Heart right ventricle (tissue), 16 donors: ENCODE data around the gene EPN2. TPM values are rescaled to one million over a fixed set of nuclear protein-coding genes. Genes with fewer than 3 reads are reported as not detected.

Experiments used
- ATAC-seq, 8 donors: fragments of 200-7000 bp; cut with Tn5 transposase; one replicate each; pipeline ENCODE4 v1.9.1; 2020; ENCODE audit warnings: mild to moderate bottlenecking in 8 of 8, moderate library complexity in 8 of 8, moderate number of reproducible peaks in 1 of 8
- DNase-seq, 2 donors: peaks; one replicate each; pipeline ENCODE4 v3.0.0-alpha.2; 2020
- H3K27ac ChIP-seq, 10 donors: fragments of 200-600 bp; sonication (generic) in 2 of 10; one replicate each; pipeline versions ENCODE4 v1.5.0 to v1.8.0; 2020 to 2022; ENCODE audit warnings: mild to moderate bottlenecking in 3 of 10
- H3K27me3 ChIP-seq, 7 donors: fragments of 200-600 bp; one replicate each; pipeline ENCODE4 v1.8.0; 2021 to 2022; ENCODE audit warnings: mild to moderate bottlenecking in 2 of 7
- H3K36me3 ChIP-seq, 9 donors: fragments of 200-600 bp; sonication (generic) in 1 of 9; one replicate each; pipeline versions ENCODE4 v1.5.0 to v1.8.0; 2020 to 2022; ENCODE audit warnings: mild to moderate bottlenecking in 2 of 9
- H3K4me1 ChIP-seq, 9 donors: fragments of 200-600 bp; sonication (generic) in 1 of 9; one replicate each; pipeline versions ENCODE4 v1.5.0 to v1.8.0; 2020 to 2022; ENCODE audit warnings: mild to moderate bottlenecking in 4 of 9
- H3K4me3 ChIP-seq, 10 donors: fragments of 200-600 bp; sonication (generic) in 2 of 10; one replicate each; pipeline versions ENCODE4 v1.5.0 to v1.8.0; 2020 to 2022; ENCODE audit warnings: mild to moderate bottlenecking in 7 of 10, moderate library complexity in 2 of 10
- H3K9me3 ChIP-seq, 11 donors: fragments of 200-600 bp in 10 of 11; sonication (generic) in 2 of 11; one replicate each; pipeline versions ENCODE4 v1.5.0 to v1.8.0; 2013 to 2022; ENCODE audit warnings: mild to moderate bottlenecking in 2 of 11, control low read depth in 1 of 11, moderate library complexity in 1 of 11
- WGBS, 2 donors: extraction: QIAGEN DNeasy Blood & Tissue Kit; methylation state at CpG; one replicate each; pipeline ENCODE4 v1.1.7; 2013; ENCODE audit warnings: inconsistent platforms in 1 of 2; 5-methylcytosine and 5-hydroxymethylcytosine counted together
- intact Hi-C, 10 donors: fragments of 100-400 bp; cut with DNase I; formaldehyde crosslinking; loops; one replicate each; pipeline versions ENCODE4 v1.11.1 to v1.14.2; 2022
- polyA plus RNA-seq, 2 donors: library from polyadenylated mRNA; stranded (reverse); fragments of 200-250 nt; gene quantifications; one replicate each; pipeline ENCODE4 v1.2.3, GENCODE V29; 2013
- total RNA-seq, 10 donors: library from RNA; stranded (reverse); fragmentation: NEBNext Ultra II Directional in 3 of 10; extraction: Animal tissue kit (Norgen Biotek cat#: 25700) in 3 of 10; gene quantifications; one replicate each; pipeline versions ENCODE4 v1.2.1 to v1.2.4, GENCODE V29; 2021 to 2023
- TF ChIP-seq, protein P1 (sequence below), 9 donors: fragments of 200-600 bp; sonication (generic) in 2 of 9; IDR thresholded peaks; one replicate each; pipeline versions ENCODE4 v1.5.0 to v1.8.0; 2021 to 2022; ENCODE audit warnings: antibody characterized with exemption in 9 of 9, mild to moderate bottlenecking in 5 of 9, moderate library complexity in 1 of 9
- donor health status: Arrhythmogenic right ventricular cardiomyopathy.
- donor health status: ischemic (EF 13 %, LVEDD 7.1; RV severe dilation, severe dysfunction).
- donor health status: healthy with polysubstance abuse.
- donor health status: DM: no; HTN: yes; CAD: no.
- donor health status: DM: no; HTN: no; CAD: no.
- donor health status: ischemic (EF 25% LVEDD 6.9; RV normal size, moderate dysfunction).
- donor health status: ischemic (EF 25% LVEDD 5.7; RV mildly dilated, moderate dysfunction).
- donor health status: healthy.
- donor health status: DM: yes; HTN: yes; CAD: no.
- donor health status: Ischemic cardiomyopathy.
- donor health status: ischemic (EF 35%, LVEDD 5.7; RV mildly dilated, moderate dysfunction).
- donor health status: nonischemic (EF 11% LVEDD 7.7; RV severe dilation, severe dysfunction).
- donor health status: DM: yes; HTN: yes; CAD: no.
- donor health status: PGD.
- donor health status: ischemic (EF 29% LVEDD 5.4; RV normal size, mild dysfunction).
- donor health status: nonischemic (EF 23%, LVEDD 6.1; RV moderate dilation, normal function).

Gene EPN2
- total and polyA plus RNA-seq, 12 donors = 20.0 to 83.1 (median 54.9) TPM

DNA sequence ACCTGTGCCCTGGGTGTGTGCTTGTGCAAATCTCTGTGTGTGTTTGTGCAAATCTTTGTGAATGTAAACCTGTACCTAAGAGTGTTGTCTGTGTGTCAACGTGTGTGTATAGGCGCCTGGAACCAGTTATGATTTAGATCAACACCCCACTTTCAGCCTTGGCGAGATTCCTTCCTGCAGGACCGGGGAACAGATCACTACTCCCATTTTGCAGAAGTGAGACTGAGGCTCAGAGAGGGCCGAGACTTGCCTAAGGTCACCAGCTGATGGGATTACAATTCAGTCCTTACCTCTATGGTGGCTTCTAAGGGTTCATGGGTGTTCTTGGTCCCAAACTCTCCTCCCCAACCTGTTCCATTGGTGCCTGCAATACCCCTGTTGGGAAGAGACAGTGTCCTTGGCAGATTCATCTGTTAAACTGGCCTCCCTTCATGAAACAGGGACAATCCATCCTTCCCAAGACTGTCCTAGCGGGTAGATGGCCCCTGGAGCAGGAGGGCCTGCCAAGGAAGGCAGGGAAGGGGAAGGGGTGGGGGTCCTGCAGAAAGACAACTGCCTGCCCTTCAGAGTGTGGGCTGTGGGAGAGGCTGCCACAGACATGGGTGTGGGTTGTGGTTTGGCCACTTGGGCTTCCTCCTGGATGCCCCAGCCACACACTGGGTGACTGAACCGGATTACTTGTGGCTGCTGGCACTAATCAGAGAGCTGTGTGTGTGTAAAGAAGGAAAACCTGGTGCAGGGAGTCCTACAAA lies 134.3 kb downstream of the EPN2 start:
- ATAC-seq (no peak), DNase-seq (no peak)
- 91 to 94% methylated on average over 7 of the region's 7 CpGs for WGBS, 2 donors
- H3K27ac ChIP-seq = peak overlapping the region in 6 of 10 donors; percentile 39 to 82 (median 65)
- H3K4me1 ChIP-seq = peaks cover 4 to 51% (median 19%) of the 10 kb centered on the region in 9 donors
- H3K9me3 ChIP-seq = no peaks in the 10 kb centered on the region
- intact Hi-C loops = no loop called here
- H3K36me3 ChIP-seq = peaks cover 0 to 8% (median 0%) of the 10 kb centered on the region in 9 donors
- TF ChIP-seq, protein P1, sequence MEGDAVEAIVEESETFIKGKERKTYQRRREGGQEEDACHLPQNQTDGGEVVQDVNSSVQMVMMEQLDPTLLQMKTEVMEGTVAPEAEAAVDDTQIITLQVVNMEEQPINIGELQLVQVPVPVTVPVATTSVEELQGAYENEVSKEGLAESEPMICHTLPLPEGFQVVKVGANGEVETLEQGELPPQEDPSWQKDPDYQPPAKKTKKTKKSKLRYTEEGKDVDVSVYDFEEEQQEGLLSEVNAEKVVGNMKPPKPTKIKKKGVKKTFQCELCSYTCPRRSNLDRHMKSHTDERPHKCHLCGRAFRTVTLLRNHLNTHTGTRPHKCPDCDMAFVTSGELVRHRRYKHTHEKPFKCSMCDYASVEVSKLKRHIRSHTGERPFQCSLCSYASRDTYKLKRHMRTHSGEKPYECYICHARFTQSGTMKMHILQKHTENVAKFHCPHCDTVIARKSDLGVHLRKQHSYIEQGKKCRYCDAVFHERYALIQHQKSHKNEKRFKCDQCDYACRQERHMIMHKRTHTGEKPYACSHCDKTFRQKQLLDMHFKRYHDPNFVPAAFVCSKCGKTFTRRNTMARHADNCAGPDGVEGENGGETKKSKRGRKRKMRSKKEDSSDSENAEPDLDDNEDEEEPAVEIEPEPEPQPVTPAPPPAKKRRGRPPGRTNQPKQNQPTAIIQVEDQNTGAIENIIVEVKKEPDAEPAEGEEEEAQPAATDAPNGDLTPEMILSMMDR (IDR thresholded peaks at IDR 0.05) = no peak
- H3K4me3 ChIP-seq = no peak overlapping the region
- no peaks in the 10 kb centered on the region for H3K27me3 ChIP-seq

DNA sequence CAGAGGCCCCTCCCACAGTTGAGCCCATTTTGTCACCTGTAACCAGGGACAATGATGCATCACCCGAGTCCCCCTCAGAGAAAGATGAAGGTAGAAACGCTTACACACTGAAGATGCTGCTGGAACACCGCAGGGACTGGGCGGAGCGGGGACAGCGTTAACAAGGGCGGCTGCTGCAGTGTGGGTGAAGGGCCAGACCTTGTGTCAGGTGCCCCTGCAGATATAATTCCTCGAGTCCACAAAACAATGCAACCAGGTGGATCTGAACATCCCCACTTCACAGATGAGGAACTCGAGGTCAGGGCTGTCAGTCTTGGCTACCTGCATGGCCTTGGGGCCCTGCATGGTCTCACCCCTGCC lies 134.8 kb downstream of the EPN2 start:
- WGBS, 2 donors = 90 to 92% methylated on average over 9 of the region's 9 CpGs
- Histone ChIP-seq H3K27ac (no peak overlapping the region), H3K36me3 (peaks cover 0 to 8% (median 0%) of the 10 kb centered on the region in 9 donors), H3K9me3 (no peaks in the 10 kb centered on the region), H3K27me3 (no peaks in the 10 kb centered on the region), H3K4me1 (peaks cover 5 to 54% (median 23%) of the 10 kb centered on the region in 9 donors), H3K4me3 (no peak overlapping the region)
- DNase-seq = no peak
- TF ChIP-seq, protein P1 (IDR thresholded peaks at IDR 0.05) = no peak
- intact Hi-C loops = no loop called here
- no peak for ATAC-seq

DNA sequence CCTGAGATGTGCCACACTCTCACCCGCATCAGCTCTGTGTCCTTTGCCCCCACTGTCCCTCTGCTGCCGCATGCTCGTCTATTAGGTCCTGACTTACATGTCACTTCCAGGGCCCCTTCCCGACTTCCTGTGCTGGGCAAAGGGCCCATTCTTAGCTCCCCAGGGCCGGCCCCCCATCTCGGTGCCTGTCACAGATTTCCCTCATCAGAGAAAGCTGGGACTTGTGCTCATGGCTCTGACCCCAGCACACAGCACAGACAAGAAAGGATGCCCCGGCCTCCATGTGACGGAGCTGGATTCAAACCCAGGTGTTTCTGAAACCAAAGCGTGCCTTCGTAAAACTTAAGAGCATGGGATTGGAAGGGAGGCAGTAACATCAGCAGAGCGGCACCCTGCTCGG lies 135.3 kb downstream of the EPN2 start:
- Histone ChIP-seq H3K4me1 (peaks cover 5 to 58% (median 27%) of the 10 kb centered on the region in 9 donors), H3K27ac (no peak overlapping the region), H3K27me3 (no peaks in the 10 kb centered on the region), H3K4me3 (no peak overlapping the region), H3K9me3 (no peaks in the 10 kb centered on the region), H3K36me3 (peaks cover 0 to 8% (median 0%) of the 10 kb centered on the region in 9 donors)
- intact Hi-C loops = no loop called here
- no peak for DNase-seq
- WGBS, 2 donors = 80 to 81% methylated on average over 12 of the region's 12 CpGs
- TF ChIP-seq, protein P1 (IDR thresholded peaks at IDR 0.05) = no peak
- ATAC-seq = no peak

DNA sequence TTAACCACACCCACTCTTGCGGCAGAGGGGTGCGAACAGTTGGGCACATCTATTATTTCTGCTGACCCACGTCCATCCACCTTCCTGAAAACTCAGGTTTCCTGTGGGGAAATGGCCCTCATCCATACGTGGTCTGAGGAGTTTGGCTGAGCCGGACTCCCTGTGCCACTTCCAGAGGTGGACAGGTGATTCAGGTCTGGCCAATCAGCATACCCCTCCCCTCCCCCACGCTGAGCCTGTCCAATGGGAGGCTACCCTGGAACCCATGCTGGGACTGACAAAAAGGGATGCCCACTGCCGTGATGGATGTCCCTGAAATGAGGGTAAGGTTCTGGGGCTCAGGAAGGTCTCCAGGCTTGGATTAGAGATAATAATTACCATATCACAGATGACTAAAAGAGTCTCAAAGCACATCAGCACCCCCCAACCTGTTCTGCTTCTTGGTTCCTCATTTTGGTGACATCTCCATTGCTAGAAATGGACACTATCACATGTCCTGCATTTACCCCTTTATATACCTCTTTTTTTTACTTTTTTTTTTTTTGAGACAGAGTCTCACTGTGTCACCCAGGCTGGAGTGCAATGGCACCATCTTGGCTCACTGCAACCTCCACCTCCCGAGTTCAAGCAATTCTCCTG lies 135.8 kb downstream of the EPN2 start:
- TF ChIP-seq, protein P1 (IDR thresholded peaks at IDR 0.05) = no peak
- H3K27me3 ChIP-seq = no peaks in the 10 kb centered on the region
- intact Hi-C loops = no loop called here
- H3K36me3 ChIP-seq = peaks cover 0 to 8% (median 0%) of the 10 kb centered on the region in 9 donors
- no peak overlapping the region for H3K27ac ChIP-seq
- ATAC-seq (no peak), DNase-seq (no peak)
- H3K4me1 ChIP-seq = peaks cover 5 to 55% (median 27%) of the 10 kb centered on the region in 9 donors
- no peak overlapping the region for H3K4me3 ChIP-seq
- no peaks in the 10 kb centered on the region for H3K9me3 ChIP-seq
- WGBS, 2 donors = 84 to 85% methylated on average over 8 of the region's 8 CpGs
